Neural crest cell (in vitro differentiated cells): Measurements from ENCODE around the gene FARP2. TPM values are rescaled to one million over a fixed set of nuclear protein-coding genes. Genes with fewer than 3 reads are reported as not detected.

Experiments used
- DNase-seq: peaks from one replicate; pipeline ENCODE4 v3.0.0; 2021; ENCODE audit warnings: low read depth, mixed read lengths, low spot score
- H3K27ac Mint-ChIP-seq: one replicate; pipeline ENCODE4 v1.8.0; 2021; ENCODE audit warnings: mild to moderate bottlenecking, mixed read lengths; ENCODE audit not compliant: unreplicated experiment
- H3K27me3 Mint-ChIP-seq: 2 replicates; pipeline ENCODE4 v1.8.0; 2021; ENCODE audit warnings: low read depth, mild to moderate bottlenecking, mixed read lengths
- H3K36me3 Mint-ChIP-seq: 2 replicates; pipeline ENCODE4 v1.8.0; 2021; ENCODE audit warnings: low read depth, mild to moderate bottlenecking, mixed read lengths
- H3K4me1 Mint-ChIP-seq: 2 replicates; pipeline ENCODE4 v1.8.0; 2021; ENCODE audit warnings: mixed read lengths
- H3K4me3 Mint-ChIP-seq: one replicate; pipeline ENCODE4 v1.8.0; 2021; ENCODE audit warnings: mild to moderate bottlenecking, mixed read lengths
- H3K9me3 Mint-ChIP-seq: 2 replicates; pipeline ENCODE4 v1.8.0; 2021; ENCODE audit warnings: mixed read lengths
- CTCF ChIP-seq: fragments of 200-600 bp; sonication (generic); conservative IDR thresholded peaks from 2 replicates; pipeline ENCODE4 v1.5.0; 2021; ENCODE audit warnings: antibody characterized with exemption, mild to moderate bottlenecking
- total RNA-seq: library from RNA; stranded (reverse); gene quantifications from 2 replicates; pipeline ENCODE4 v1.2.1, GENCODE V29; 2021

FARP2 gene
- total RNA-seq, 1 donor from 2014 or later = 36.1 TPM

DNA sequence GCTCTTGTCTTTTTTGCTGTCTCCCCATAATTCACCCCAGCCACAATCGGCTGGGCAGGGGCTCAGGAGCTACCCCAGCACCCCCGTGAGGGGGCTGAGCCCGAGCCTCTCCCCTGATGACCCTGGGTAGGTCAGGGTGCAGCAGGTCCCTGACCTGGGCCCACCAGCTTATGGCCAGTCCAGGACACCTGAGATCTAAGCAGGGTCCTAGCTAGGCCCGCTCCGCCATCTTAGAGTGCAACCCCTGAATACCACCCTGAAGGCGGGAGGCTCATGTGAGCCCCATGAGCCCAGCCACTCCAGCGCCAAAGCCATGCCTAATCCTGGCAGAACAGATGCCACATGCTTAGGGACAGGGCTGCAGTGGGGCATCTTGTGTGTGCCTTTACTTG, 136.1 kb downstream of the FARP2 start:
- TF ChIP-seq CTCF = no peak
- no peak for DNase-seq
- H3K9me3 Mint-ChIP-seq = no peaks in the 10 kb centered on the region
- peak overlapping the region; percentile 27 for H3K27ac Mint-ChIP-seq
- no peaks in the 10 kb centered on the region for H3K4me1 Mint-ChIP-seq
- H3K36me3 Mint-ChIP-seq = peaks cover 6% of the 10 kb centered on the region
- H3K27me3 Mint-ChIP-seq = no peaks in the 10 kb centered on the region
- H3K4me3 Mint-ChIP-seq = no peak overlapping the region

DNA sequence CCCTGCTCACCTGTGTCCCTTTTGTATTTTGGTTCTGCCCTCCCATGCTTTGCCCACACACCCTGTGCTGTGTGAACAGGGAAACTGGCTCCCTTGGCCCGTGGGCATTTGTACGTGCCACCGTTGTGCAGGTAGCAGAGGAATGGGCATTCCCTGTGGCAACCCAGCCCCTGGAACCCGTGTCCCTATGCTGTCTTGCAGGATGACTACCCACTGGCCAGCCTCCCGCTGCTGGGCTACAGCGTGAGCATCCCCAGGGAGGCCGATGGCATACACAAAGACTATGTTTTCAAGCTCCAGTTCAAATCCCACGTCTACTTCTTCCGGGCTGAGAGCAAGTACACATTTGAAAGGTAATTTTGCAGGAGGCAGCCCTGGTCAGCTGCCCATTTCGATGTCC, 137.0 kb downstream of the FARP2 start:
- peak overlapping the region; percentile 27 for H3K4me3 Mint-ChIP-seq
- TF ChIP-seq CTCF = no peak
- H3K27ac Mint-ChIP-seq = no peak overlapping the region
- peaks cover 6% of the 10 kb centered on the region for H3K36me3 Mint-ChIP-seq
- H3K9me3 Mint-ChIP-seq = no peaks in the 10 kb centered on the region
- H3K4me1 Mint-ChIP-seq = no peaks in the 10 kb centered on the region
- no peaks in the 10 kb centered on the region for H3K27me3 Mint-ChIP-seq
- DNase-seq = no peak

- peaks cover 3% of the 10 kb centered on the region for H3K36me3 Mint-ChIP-seq
- no peak for DNase-seq
- H3K27me3 Mint-ChIP-seq = no peaks in the 10 kb centered on the region
- no peak overlapping the region for H3K27ac Mint-ChIP-seq
- TF ChIP-seq CTCF = no peak
- no peaks in the 10 kb centered on the region for H3K4me1 Mint-ChIP-seq
- H3K9me3 Mint-ChIP-seq = no peaks in the 10 kb centered on the region
- no peak overlapping the region for H3K4me3 Mint-ChIP-seq
Observed at GRCh38 chr2:241494311-241494908, 138.3 kb downstream of the FARP2 start.

GRCh38 chr2:241495172-241496002, 139.3 kb downstream of the FARP2 start:
- TF ChIP-seq CTCF = no peak
- peak overlapping the region; percentile 31 for H3K4me3 Mint-ChIP-seq
- no peaks in the 10 kb centered on the region for H3K4me1 Mint-ChIP-seq
- peaks cover 3% of the 10 kb centered on the region for H3K36me3 Mint-ChIP-seq
- no peak for DNase-seq
- no peaks in the 10 kb centered on the region for H3K27me3 Mint-ChIP-seq
- no peaks in the 10 kb centered on the region for H3K9me3 Mint-ChIP-seq
- H3K27ac Mint-ChIP-seq = peak overlapping the region; percentile 19

- Mint-ChIP-seq H3K4me1 (no peaks in the 10 kb centered on the region), H3K27ac (no peak overlapping the region), H3K36me3 (peaks cover 3% of the 10 kb centered on the region), H3K27me3 (no peaks in the 10 kb centered on the region), H3K4me3 (peak overlapping the region; percentile 12), H3K9me3 (no peaks in the 10 kb centered on the region)
- TF ChIP-seq CTCF = no peak
- DNase-seq = no peak
Observed at GRCh38 chr2:241496003-241496707, 140.1 kb downstream of the FARP2 start.
